Measurements from ENCODE around the gene FGF13. TPM values are rescaled to one million over a fixed set of nuclear protein-coding genes. Genes with fewer than 3 reads are reported as not detected.

The FGF13 gene
- total and polyA plus RNA-seq, 12 donors = 0.30 to 3.3 (median 1.0) TPM

DNA sequence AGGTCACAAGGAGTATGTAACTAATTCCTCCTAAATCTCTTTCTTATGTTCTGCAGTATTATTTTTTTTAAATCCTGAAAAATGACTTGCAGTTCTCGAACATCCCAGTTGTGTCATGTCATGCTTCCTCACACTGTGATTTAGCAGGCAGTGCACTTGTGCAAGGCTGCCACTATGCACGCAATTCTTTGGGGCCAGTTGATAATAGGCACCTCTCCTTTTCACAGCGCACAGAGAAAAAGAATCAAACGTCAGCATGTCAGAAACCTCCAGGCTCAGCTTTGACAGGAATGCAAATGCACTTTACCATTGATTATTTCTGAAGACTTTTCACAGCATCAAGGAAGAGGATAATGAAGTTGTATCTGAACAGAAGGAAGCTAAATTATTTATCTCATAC is 62.9 kb downstream of the FGF13 start:
- DNase-seq (no peak), ATAC-seq (no peak)
- WGBS, 2 donors = 53 to 63% methylated on average over 4 of the region's 4 CpGs
- no peak overlapping the region for H3K27ac ChIP-seq
- H3K4me1 ChIP-seq = no peaks in the 10 kb centered on the region
- intact Hi-C loops (cut with DNase I) = no loop called here
- H3K9me3 ChIP-seq = no peaks in the 10 kb centered on the region
- H3K36me3 ChIP-seq = no peaks in the 10 kb centered on the region
- H3K27me3 ChIP-seq = peaks cover 0 to 8% (median 0%) of the 10 kb centered on the region in 7 donors
- TF ChIP-seq CTCF (IDR thresholded peaks at IDR 0.05) = no peak
- no peak overlapping the region for H3K4me3 ChIP-seq

GRCh38 chrX:138638996-138639395 is 72.5 kb downstream of the FGF13 start:
- DNase-seq (no peak), ATAC-seq (no peak)
- no peaks in the 10 kb centered on the region for H3K4me1 ChIP-seq
- H3K9me3 ChIP-seq = no peaks in the 10 kb centered on the region
- H3K27ac ChIP-seq = no peak overlapping the region
- intact Hi-C loops (cut with DNase I) = no loop called here
- no peak for TF ChIP-seq CTCF (IDR thresholded peaks at IDR 0.05)
- 78 to 85% methylated on average over 2 of the region's 2 CpGs for WGBS, 2 donors
- no peaks in the 10 kb centered on the region for H3K36me3 ChIP-seq
- H3K4me3 ChIP-seq = no peak overlapping the region
- peaks cover 0 to 5% (median 0%) of the 10 kb centered on the region in 7 donors for H3K27me3 ChIP-seq

Small RNA genes lying within 50 kb of the gene (microRNA-seq; reads per million reads assigned to microRNA genes)
- gene MIR504 = 0.51 to 0.60 reads per million in 2 donors
